Prostate gland (tissue), 2 donors: ENCODE results near the gene CEMIP. TPM values are rescaled to one million over a fixed set of nuclear protein-coding genes. Genes with fewer than 3 reads are reported as not detected.

Experiments
- DNase-seq: peaks from one replicate; pipeline ENCODE4 v3.0.0-alpha.2; 2019; ENCODE audit warnings: low spot score
- H3K27ac ChIP-seq, 2 donors: fragments of 200-600 bp; sonication (generic); 2 replicates each; pipeline ENCODE4 v1.5.1; 2017 to 2019
- H3K27me3 ChIP-seq: fragments of 200-600 bp; sonication (generic); replicated peaks from 2 replicates; pipeline ENCODE4 v1.5.1; 2019; ENCODE audit not compliant: insufficient read depth
- H3K36me3 ChIP-seq, 2 donors: fragments of 200-600 bp; sonication (generic); 1 replicate in 1 of 2; 2 replicates in 1 of 2; pipeline versions ENCODE4 v1.5.1 to v1.8.1; 2017 to 2019
- H3K4me1 ChIP-seq: fragments of 200-600 bp; sonication (generic); replicated peaks from 2 replicates; pipeline ENCODE4 v1.5.1; 2019
- H3K4me3 ChIP-seq, 2 donors: fragments of 200-600 bp; sonication (generic); 2 replicates each; pipeline ENCODE4 v1.5.1; 2017 to 2019
- H3K9me3 ChIP-seq: fragments of 200-600 bp; sonication (generic); 2 replicates; pipeline ENCODE4 v1.5.1; 2017
- CTCF ChIP-seq, 4 experiments: fragments of 200-600 bp in 2 of 4; fragments of 450-650 bp in 2 of 4; sonication (generic) in 2 of 4; IDR thresholded peaks; 1 replicate in 3 of 4; 2 replicates in 1 of 4; pipeline ENCODE4 v1.5.1; 2016 to 2019; ENCODE audit warnings: antibody characterized with exemption in 4 of 4, mild to moderate bottlenecking in 2 of 4, moderate library complexity in 2 of 4
- POLR2A ChIP-seq: fragments of 450-650 bp; IDR thresholded peaks from one replicate; pipeline ENCODE4 v1.6.1; 2016; ENCODE audit warnings: antibody characterized with exemption, mild to moderate bottlenecking
- POLR2AphosphoS5 ChIP-seq: sonication (generic); formaldehyde crosslinking; IDR thresholded peaks from one replicate; pipeline ENCODE4 v1.6.1; 2017; ENCODE audit warnings: antibody characterized with exemption
- WGBS: methylation state at CpG from one replicate; pipeline ENCODE4 v1.1.5; 2018; 5-methylcytosine and 5-hydroxymethylcytosine counted together
- intact Hi-C: fragments of 100-400 bp; cut with DNase I; formaldehyde crosslinking; loops from one replicate; pipeline ENCODE4 v1.14.2; 2022
- total RNA-seq, 2 donors: library from RNA; depleted of rRNA; stranded (reverse); fragments of >200 nt; gene quantifications; one replicate each; pipeline ENCODE4 v1.1.0, GENCODE V29; 2016

CEMIP gene
- total RNA-seq, 2 donors from 2014 or later: 1.6 to 13.5 TPM

GRCh38 chr15:80815106-80815505 lies 35.9 kb downstream of the CEMIP start:
- no peak for TF ChIP-seq POLR2AphosphoS5
- no peak for TF ChIP-seq CTCF (IDR thresholded peaks at IDR 0.05)
- TF ChIP-seq POLR2A: no peak
- Histone ChIP-seq H3K27me3 (no peaks in the 10 kb centered on the region), H3K4me3 (no peak overlapping the region), H3K27ac (no peak overlapping the region), H3K9me3 (no peaks in the 10 kb centered on the region), H3K36me3 (no peaks in the 10 kb centered on the region), H3K4me1 (no peaks in the 10 kb centered on the region)
- 93% methylated on average over 4 of the region's 4 CpGs for WGBS
- intact Hi-C loops: no loop called here
- no peak for DNase-seq

GRCh38 chr15:80816049-80816653 lies 37.0 kb downstream of the CEMIP start:
- no peaks in the 10 kb centered on the region for H3K36me3 ChIP-seq
- no peaks in the 10 kb centered on the region for H3K27me3 ChIP-seq
- no peak for DNase-seq
- intact Hi-C loops: no loop called here
- H3K4me1 ChIP-seq: no peaks in the 10 kb centered on the region
- H3K4me3 ChIP-seq: no peak overlapping the region
- WGBS: 80% methylated on average over 3 of the region's 3 CpGs
- H3K9me3 ChIP-seq: no peaks in the 10 kb centered on the region
- TF ChIP-seq POLR2A (no peak), CTCF (IDR thresholded peaks at IDR 0.05) (no peak), POLR2AphosphoS5 (no peak)
- no peak overlapping the region for H3K27ac ChIP-seq

GRCh38 chr15:80816936-80817335 lies 37.8 kb downstream of the CEMIP start:
- Histone ChIP-seq H3K9me3 (no peaks in the 10 kb centered on the region), H3K27me3 (no peaks in the 10 kb centered on the region), H3K27ac (no peak overlapping the region), H3K4me1 (no peaks in the 10 kb centered on the region), H3K36me3 (no peaks in the 10 kb centered on the region), H3K4me3 (no peak overlapping the region)
- DNase-seq: no peak
- WGBS: 56% methylated on average over 4 of the region's 4 CpGs
- intact Hi-C loops: no loop called here
- TF ChIP-seq POLR2AphosphoS5 (no peak), POLR2A (no peak), CTCF (IDR thresholded peaks at IDR 0.05) (no peak)

GRCh38 chr15:80817901-80818300 lies 38.7 kb downstream of the CEMIP start:
- 95% methylated on average over 3 of the region's 3 CpGs for WGBS
- intact Hi-C loops: no loop called here

More at GRCh38 chr15:80817901-80818300, 38.7 kb downstream of the CEMIP start:
- Histone ChIP-seq H3K27me3 (no peaks in the 10 kb centered on the region), H3K4me3 (no peak overlapping the region), H3K9me3 (no peaks in the 10 kb centered on the region), H3K4me1 (no peaks in the 10 kb centered on the region), H3K27ac (no peak overlapping the region), H3K36me3 (no peaks in the 10 kb centered on the region)
- DNase-seq: no peak
- TF ChIP-seq CTCF (IDR thresholded peaks at IDR 0.05) (no peak), POLR2AphosphoS5 (no peak), POLR2A (no peak)
